Tongue (tissue), 2 donors: Measurements from ENCODE around the gene ITPR2. TPM values are rescaled to one million over a fixed set of nuclear protein-coding genes. Genes with fewer than 3 reads are reported as not detected.
"Not testable (repeated sequence)": the region's sequence is repeated elsewhere in the genome, so short reads cannot be mapped to it uniquely, and the experiment has no call there.

ENCODE experiments used
- DNase-seq: peaks from one replicate; pipeline ENCODE4 v3.0.0-alpha.2; 2015
- total RNA-seq: library from RNA; depleted of rRNA; stranded (reverse); fragments of >200 nt; gene quantifications from one replicate; pipeline ENCODE4 v1.2.3, GENCODE V29; 2014

ITPR2 gene
- total RNA-seq, 1 donor from 2014 or later, result 31.4 TPM

DNA sequence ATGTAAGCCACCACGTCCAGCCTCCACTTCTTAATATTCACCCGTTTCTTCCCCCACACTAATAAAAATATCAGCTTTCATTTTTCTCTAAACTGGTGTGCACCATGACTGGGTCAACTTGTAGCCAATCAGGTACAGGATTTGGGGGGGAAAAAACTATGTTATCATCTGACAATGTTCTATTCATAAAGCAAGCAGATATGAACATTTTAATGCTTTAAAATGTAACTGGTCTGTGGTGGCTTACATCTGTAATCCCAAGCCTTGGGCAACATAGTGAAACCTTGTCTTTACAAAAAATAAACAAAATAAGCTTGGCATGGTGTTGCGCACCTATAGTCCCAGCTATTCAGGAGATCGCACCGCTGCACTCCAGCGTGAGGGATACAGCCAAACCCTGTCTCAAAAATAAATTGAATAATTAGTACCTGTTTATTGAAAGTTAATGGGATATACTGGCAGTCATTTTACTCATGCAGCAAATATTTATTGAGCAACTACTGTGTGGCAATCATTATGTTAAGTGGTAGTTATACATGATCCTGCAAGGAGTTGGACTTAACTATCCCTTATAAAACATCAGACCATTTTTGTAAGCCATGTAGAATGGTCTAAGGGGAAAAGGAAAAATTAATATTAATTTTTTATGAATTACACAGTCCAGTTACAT is 15.3 kb upstream of the ITPR2 start:
- DNase-seq, result no peak

DNA sequence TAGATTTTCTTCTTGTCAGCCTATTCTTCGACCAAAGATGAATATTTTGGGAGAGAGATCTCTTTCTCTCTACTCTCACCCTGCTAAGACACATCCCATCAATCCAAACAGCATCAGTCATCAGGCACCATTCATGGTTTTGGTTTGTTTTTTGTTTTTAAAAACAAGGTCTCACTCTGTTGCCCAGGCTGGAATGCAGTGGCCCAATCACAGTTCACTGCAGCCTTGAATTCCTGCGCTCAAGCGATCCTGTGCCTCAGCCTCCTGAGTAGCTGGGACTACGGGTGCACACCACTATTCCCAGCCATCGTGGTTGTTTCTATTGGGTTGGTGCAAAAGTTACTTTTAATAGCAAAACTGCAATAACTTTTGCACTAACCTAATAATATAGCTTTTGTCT is 14.4 kb upstream of the ITPR2 start:
- no peak for DNase-seq

DNA sequence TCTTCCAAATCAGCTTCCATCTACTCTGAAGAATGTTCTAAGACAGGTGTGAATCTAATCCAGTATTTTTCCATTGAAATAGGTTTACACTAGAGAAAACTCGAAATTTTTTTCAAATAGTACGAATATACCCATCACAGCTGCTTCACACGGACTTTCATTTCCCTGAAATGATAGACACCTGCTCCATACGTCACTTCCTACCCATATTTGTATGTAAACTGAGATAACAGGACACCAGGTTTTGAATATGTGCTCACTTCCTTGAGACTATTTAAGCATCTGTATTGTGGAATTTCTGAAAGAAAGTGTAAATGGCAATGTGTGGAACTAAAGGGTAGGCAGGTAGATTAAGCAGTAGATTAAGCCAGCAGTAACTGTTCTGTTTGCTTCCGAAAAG is 13.4 kb upstream of the ITPR2 start:
- DNase-seq, result no peak

DNA sequence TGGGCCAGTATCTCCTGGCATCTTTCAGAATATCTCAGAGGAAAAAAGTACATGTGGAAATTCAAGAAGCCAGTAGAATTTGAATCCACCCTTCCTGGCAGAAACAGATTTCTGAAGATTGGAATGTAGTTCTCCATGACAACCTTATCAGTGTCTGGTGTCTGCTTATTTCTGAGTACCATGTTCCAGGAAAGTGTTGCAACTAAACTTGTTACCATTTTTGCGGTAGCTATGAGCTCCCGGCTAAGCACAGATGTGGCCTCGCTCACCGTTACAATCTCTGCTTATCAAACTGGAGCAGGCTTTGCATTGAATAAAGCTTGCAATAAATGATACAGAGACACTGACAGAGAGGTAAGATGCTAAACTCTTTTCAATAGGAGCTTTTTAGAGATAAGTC is 13.0 kb upstream of the ITPR2 start:
- DNase-seq, result no peak

DNA sequence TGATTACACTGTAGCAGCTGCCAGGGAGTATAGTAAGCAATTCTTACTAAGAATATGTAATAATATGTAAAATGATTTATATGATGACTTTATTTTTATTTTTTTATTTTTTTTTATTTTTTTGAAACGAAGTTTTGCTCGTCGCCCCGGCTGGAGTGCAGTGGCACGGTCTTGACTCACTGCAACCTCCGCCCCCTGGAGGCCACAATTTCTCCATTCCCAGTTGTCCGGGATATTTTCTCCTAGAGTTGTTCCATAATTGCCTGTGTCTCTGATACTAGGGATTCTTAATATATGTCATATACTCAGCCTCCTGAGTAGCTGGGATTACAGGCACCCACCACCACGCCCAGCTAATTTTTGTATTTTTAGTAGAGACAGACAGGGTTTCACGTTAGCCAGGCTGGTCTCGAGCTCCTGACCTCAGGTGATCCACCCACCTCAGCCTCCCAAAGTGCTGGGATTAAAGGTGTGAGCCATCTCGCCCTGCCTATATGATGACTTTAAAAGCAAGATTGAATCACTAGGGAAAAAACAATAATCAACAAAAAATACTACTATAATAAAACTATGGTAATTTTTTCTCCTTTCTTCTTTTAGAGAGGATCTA is 12.2 kb upstream of the ITPR2 start:
- peak; percentile 61 for DNase-seq

DNA sequence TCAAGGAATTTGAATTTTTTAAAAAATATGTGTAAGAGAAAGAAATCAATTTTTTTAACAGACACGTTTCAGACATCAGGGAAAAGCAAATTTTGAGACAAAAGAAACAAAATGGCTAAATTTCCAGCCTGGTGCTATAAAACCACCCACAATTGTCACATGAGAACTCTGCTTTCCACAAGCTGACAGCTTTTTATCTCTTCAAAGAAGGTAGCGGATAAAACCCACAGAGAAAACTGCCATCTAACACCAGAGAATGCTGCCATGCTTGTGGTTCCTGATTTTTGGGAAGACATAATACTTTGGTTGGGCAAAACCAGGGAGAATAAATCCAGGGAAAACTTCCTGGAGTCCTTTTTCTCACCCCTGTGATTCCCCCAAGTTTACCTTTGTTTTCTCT is 10.3 kb upstream of the ITPR2 start:
- no peak for DNase-seq

DNA sequence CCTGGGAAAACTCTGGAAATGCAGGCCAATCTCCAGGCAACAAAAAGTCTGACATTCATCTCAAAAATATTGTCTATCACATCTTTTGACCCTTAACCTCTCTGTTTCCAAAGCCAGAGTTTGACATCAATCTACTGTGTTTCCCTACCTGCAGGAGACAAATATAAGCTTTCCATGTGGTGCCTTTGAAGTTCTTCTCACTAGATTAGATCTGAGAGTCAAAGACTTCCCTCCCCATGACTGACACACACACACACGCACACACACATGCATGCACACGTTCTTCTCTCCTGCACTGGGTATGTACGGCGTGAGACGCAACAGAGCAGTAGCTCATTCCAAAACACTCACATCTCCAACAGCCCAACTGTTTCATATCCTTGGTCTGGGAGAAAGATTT is 8.1 kb upstream of the ITPR2 start:
- no peak for DNase-seq

DNA sequence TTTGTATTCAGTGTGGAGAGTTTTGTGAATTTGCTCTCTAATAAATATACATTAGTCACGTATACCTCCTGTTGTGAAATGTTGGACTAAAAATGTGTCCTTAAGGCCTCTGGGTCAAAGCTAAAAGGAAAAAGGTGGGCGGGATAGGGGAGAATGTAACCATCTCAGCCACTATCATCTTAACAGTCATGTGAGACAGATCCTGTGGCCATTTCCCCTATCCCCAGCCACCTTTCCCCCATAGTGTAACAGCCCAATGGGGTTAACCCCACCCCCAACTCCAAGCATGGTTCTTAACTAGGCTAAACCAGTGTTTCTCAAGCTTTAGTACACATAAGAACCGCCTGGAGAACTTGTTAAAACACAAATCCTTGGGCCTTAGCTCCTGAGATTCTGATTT is 6.5 kb upstream of the ITPR2 start:
- no peak for DNase-seq

DNA sequence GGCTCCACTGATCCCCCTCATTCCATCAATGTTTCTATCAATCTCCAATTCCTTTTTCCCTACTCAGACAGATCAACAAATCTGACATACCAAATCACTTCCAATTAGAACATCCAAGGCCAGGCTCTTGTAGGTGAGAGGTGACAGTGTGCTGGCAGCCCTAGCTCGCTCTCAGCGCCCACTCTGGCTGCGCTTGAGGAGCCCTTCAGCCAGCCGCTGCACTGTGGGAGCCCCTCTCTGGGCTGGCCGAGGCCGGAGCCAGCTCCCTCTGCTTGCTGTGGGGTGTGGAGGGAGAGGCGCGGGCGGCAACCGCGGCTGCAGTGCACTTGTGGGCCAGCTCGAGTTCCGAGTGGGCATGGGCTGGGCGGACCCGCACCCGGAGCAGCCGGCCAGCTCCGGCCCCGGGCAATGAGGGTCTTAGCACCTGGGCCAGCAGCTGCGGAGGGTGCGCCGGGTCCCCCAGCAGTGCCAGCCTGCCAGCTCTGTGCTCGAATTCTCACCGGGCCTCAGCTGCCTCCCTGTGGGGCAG is 6.0 kb upstream of the ITPR2 start:
- no peak for DNase-seq

DNA sequence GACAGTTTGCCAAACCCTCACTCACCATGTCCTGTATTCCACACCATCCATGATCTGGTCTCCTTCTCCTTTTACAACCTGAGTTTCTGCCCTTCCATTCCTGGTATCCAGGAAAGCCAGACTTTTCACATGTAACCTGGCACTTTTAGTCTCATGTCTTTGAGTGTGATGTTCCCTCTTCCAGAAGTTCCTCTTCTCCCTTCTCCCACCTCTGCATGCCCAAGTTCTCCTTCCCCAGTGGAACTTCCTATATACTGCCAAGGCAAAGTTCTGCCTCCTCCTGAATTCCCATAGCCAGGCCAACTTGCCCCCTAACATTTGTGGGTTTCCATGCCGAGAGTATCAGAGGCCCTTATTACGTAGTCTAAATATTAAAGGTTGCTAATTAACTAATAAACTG is 3.2 kb upstream of the ITPR2 start:
- no peak for DNase-seq

DNA sequence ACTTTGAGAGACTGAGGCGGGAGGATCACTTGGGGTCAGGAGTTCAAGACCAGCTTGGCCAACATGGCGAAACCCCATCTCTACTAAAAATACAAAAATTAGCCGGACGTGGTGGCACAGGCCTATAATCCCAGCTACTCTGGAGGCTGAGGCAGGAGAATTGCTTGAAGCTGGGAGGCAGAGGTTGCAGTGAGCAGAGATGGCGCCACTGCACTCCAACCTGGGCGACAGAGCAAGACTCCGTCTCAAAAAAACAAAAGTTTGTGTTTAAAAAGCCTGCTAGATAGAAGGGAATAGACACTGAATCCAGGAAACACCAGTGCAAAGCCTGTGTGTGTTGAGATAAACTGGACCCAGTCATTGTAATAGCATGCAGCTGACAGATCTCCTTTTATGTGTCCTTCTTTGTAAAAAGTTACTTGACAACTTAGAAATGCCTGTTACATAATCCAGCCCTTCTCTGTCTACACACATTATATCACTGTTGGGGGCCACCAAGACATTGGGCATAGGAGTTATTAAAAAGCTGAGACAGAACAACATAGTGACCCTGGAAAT is 1.6 kb upstream of the ITPR2 start:
- not testable (repeated sequence) for DNase-seq

DNA sequence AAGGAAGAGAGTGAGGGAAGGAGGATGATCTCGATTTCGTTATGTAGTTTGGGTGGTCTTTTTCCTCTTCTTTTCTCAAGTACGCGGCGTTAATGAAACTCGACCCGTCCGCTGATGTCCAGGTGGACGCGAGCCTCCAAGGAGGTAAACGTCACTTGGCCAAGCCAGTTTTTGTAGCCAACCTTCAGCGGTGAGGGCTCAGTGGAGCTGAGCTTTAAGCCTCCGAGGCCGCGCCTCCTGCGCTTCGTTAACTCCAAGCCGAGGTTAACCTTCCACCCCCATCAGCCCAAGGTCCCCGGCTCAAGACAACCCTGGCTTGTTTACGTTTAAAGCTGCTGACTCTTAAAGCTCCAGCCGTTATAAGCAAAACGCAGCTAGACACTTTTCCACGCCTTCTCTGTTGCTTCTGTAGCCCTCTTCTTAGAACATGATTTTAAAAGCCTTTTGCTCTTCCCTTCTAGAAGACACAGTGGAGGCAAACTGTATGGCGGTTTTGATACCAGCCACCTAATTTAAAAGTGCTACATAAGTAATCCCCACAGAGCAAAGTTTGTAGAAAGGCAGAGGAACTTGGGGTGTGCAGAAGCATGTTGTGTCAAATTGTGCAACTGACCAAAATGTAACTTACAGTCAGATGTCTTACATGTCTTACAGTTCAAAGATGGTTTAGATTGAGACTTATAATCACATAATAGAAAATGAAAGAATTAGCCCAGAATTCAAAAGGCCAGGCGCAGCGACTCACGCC is 923 bp upstream of the ITPR2 start:
- peak; percentile 32 for DNase-seq

DNA sequence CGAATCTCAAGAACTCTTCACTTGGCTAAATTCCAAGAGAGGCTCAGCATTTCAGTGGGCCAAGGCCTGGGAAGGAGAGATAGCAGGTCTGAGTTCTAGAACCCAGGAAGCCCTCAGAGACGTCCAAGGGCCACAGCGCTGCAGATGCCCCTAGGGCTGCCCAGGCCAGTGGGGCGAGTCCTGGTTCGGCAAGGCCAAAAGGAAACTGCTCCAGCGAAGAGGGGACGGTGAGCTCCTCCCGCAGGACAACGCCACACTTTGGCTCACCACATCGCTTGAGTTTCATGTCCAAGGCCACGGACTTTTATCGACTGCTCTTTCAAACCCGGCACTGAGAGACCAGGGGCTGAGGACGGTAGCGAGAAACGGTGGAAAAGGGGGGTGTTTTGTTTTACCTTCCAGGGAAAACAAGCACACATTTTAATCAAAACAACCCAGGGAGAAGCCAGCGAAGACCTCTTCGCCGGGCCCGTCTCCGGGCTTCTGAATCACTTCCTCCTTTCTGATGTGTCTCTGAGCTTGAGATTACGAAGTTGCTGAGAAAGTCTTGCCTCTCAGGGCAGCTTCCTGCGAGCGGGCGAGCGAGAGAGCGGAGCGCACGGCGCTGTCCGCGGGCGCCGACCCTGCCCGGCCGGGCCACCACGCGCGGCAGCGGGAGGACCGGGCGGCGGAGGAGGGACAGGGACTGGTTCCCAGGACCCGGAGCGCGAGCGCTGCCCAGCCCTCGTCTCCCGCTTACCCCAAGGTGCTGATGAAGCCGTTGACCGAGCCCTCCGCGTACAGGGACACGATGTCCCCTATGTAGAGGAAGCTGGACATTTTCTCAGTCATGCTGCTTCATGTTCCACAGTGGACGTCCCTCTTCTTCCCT is 808 bp downstream of the ITPR2 start:
- DNase-seq, result peak; percentile 68

DNA sequence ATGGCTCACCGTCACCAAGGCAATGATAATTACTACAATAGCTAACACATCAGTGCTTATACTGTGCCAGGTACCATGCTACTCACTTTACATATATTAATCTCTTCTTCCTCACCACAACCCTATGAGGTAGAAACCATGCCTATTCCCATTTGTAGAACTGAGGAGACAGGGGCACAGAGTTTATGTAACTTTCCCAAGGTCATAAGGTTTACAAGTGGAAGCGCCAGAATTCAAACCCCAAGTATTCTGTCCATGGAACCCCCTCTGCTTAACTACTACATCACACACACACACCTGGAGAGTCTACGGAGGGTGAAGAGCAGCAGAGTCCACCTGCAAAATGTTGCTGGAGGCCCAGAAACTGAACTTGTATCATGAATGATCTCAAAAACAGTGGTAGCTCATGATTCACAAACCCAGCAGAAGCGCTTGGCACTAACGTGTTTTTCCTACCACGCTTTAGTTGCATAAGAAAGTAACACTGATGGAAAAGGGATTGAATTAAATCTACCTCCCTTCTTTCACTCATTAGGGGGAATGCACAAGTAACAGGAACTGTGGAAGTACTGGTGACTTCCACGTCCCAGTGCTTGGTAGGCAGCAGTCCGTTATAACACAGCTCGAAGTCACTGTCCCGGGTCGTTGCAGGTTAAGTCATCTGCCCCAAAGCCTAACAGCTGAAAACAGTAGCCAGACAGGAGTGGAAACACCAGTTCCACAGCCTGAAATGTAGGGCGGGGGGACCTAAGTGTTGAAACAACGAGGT is 2.0 kb downstream of the ITPR2 start:
- DNase-seq, result no peak

DNA sequence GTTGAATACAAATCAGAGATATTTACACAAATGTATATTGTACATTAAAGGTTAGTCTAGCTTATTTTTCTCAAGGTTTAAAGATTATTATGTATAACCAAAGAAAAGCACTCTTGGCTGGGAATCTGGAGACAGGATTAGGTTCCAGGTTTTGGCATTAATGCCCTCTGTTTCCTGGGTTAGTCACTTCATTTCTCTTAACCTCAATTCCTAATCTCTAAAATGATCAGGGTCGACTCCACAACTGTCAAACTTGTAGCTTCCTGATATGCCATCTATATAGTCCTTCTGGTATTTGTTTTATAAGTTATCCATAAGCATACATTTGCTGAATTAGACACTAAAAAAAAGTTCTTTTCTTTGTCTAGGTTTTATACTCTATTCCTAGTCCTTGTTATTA is 2.6 kb downstream of the ITPR2 start:
- no peak for DNase-seq

DNA sequence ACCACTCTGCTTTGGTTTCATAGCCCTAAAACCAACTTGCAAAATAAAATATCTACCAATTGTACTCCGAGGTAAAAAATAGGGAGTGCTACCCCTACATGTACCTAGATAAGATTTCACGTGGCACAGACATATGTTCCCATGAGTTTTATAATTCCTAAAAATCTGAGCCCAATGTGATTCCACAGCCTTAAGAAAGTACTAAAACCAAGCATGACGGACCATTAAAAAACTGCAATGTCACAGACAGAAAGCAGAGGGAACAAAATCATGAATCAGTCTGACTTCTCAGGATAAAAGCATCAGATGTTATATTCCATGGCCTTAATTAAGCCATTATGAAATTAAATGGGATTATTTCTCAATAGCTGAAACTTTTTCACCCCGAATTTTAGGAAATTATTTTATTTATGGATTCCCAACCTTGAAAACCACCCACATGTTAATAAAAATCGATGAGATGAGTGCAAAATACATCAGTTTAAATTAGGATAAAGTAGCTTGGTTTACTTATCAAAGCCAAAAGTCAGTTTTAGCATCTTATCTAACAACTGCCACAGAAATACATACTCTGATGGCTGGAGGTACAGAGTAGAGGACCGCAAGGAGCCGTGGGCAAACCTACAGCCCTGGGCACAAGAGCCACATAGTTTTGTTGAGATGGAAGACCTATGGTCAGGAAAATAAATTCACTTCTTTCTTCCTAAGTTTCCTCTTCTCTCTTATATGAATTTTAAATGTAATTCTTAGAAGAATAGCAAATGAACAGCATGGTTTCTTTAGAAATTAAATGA is 4.5 kb downstream of the ITPR2 start:
- DNase-seq, result no peak

DNA sequence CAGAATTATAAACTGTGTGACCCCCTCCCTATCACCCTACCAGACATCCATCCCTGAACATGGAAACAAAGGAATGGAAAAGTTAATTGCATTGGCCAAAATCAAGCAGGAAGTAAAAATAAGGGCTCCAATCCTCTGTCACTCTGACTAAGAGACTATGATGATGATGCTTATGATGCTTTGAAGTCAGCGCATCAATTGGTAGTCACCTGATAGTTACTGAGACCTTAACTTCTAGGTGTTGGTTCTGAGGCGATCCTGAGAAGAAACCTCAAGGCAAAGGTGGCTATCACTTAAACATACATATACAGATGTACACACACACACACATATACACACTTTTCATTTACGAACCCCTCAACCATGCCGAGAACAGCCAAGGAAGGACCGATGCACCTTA is 6.6 kb downstream of the ITPR2 start:
- DNase-seq, result no peak

DNA sequence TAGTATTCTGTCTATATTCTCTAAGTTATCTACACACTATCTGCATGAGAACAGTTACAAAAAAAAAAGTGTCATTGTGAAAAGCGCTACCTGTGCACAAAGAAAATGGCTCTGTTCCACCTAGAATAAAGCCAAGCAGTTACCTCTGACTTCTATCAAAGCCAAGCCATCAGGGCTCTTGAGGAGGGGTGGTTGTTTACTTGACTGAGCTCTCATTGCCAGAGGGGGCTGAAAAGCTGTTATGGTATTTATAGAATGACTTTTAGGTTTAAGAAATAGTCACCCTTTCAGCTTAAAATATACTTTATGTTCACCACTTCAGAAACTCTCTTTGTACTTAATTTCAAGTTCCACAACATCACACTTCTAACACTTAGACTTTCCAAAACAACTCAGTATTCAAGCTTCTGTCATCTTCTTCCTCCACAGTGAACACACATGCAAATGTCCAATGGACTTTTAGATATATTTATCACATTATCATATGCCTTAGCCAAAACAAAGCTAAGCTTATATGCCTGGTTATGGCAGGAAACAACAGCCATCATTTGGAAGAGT is 7.5 kb downstream of the ITPR2 start:
- no peak for DNase-seq

DNA sequence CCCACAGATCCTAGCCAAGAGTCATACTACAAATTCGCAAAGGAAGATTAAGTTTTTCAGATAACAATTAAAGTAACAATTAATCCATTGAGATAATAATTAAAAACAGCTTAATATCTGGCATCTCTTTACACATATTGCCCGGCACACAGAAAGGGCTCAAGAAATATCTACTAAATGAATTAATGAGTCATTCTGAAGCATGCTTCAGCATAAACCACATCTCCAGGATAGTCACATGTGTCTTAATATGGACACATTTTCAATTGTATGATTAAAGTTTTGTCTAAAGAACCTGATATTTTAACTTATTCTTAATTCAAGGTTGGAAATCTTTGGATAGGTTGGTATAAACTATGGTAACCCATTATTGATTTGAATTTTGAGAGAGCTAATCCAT is 9.6 kb downstream of the ITPR2 start:
- DNase-seq, result no peak

DNA sequence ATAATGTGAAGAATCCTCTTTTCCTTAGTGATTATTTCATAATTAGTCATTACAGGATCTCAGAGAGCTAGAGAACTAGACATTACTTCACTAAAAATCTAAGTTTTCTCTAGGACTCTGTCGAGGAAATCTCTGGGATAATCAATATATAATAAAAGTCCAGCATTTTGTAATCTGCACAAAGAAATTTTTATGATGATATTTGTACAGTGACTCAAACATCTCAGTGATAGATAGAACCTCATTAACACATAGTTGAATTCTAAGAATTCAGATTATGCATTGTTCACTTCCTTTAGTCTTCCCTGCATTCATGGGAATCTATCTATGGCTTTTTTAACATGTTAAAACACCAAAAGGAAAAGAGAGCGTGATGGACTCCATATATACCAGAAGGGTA is 11.0 kb downstream of the ITPR2 start:
- no peak for DNase-seq
